SU-DHL-6 (cell line): ENCODE results near the gene WDR59.
"Not testable (repeated sequence)": the region's sequence is repeated elsewhere in the genome, so short reads cannot be mapped to it uniquely, and the experiment has no call there.

Experiments
- H2AFZ ChIP-seq: fragments of 200-600 bp; sonication (generic); 2 replicates; pipeline ENCODE4 v1.6.1; 2014; ENCODE audit warnings: low read depth, mild to moderate bottlenecking, moderate library complexity, mixed read lengths, antibody characterized with exemption, low read length; ENCODE audit not compliant: severe bottlenecking
- H3F3A ChIP-seq: fragments of 200-600 bp; shearing (Covaris generic); 2 replicates; pipeline ENCODE4 v1.6.0; 2016; ENCODE audit warnings: antibody characterized with exemption, mild to moderate bottlenecking; ENCODE audit not compliant: insufficient read depth
- H3K27ac ChIP-seq: fragments of 200-600 bp; sonication (generic); 2 replicates; pipeline ENCODE4 v1.5.1; 2016; ENCODE audit warnings: low read depth, mild to moderate bottlenecking, low read length, moderate library complexity, mixed read lengths
- H3K27me3 ChIP-seq: fragments of 200-600 bp; sonication (generic), shearing (Covaris generic); 2 replicates; pipeline ENCODE4 v1.6.0; 2014; ENCODE audit warnings: mild to moderate bottlenecking, low read length
- H3K36me3 ChIP-seq: fragments of 200-600 bp; sonication (generic); 2 replicates; pipeline ENCODE4 v1.6.1; 2014; ENCODE audit warnings: mild to moderate bottlenecking, low read length, mixed read lengths
- H3K4me2 ChIP-seq: fragments of 300-600, 200-600 bp; shearing (Covaris generic), sonication (generic); 2 replicates; pipeline ENCODE4 v1.6.0; 2014; ENCODE audit warnings: low read length, low read depth, mild to moderate bottlenecking; ENCODE audit not compliant: poor library complexity, severe bottlenecking
- H3K4me3 ChIP-seq: fragments of 200-600 bp; sonication (generic); 2 replicates; pipeline ENCODE4 v1.5.1; 2014; ENCODE audit warnings: antibody characterized with exemption, low read length, mild to moderate bottlenecking, mixed read lengths; ENCODE audit not compliant: insufficient read depth, poor library complexity, severe bottlenecking
- H3K79me2 ChIP-seq: fragments of 200-600 bp; sonication (generic); 2 replicates; pipeline ENCODE4 v1.6.1; 2014; ENCODE audit warnings: mild to moderate bottlenecking, low read length, moderate library complexity; ENCODE audit not compliant: insufficient read depth
- H3K9ac ChIP-seq: fragments of 200-600 bp; sonication (generic); 2 replicates; pipeline ENCODE4 v1.7.0; 2014; ENCODE audit warnings: mild to moderate bottlenecking, low read length
- H3K9me2 ChIP-seq: fragments of 200-600 bp; sonication (generic); replicated peaks from 2 replicates; pipeline ENCODE4 v1.6.1; 2014; ENCODE audit warnings: low read length; ENCODE audit not compliant: insufficient read depth
- H3K9me3 ChIP-seq: fragments of 200-600 bp; sonication (generic); 2 replicates; pipeline ENCODE4 v1.6.1; 2014; ENCODE audit warnings: low read length, mixed read lengths; ENCODE audit not compliant: insufficient read depth
- H4K20me1 ChIP-seq: fragments of 200-600 bp; sonication (generic); 2 replicates; pipeline ENCODE4 v1.6.1; 2014; ENCODE audit warnings: low read depth, mild to moderate bottlenecking, antibody characterized with exemption, low read length, moderate library complexity, mixed read lengths
- EZH2phosphoT487 ChIP-seq: fragments of 200-600 bp; sonication (generic), shearing (Covaris generic); conservative IDR thresholded peaks from 2 replicates; pipeline ENCODE4 v1.6.1; 2018; ENCODE audit warnings: mild to moderate bottlenecking, antibody characterized with exemption, low read length, moderate library complexity, mixed read lengths
- TF ChIP-seq, protein P1 (sequence below): fragments of 200-600 bp; sonication (generic); IDR thresholded peaks from one replicate; pipeline ENCODE4 v1.5.1; 2017; ENCODE audit warnings: antibody characterized with exemption, mild to moderate bottlenecking, low read length, moderate library complexity; ENCODE audit not compliant: insufficient read depth, poor library complexity, severe bottlenecking

Gene WDR59

DNA sequence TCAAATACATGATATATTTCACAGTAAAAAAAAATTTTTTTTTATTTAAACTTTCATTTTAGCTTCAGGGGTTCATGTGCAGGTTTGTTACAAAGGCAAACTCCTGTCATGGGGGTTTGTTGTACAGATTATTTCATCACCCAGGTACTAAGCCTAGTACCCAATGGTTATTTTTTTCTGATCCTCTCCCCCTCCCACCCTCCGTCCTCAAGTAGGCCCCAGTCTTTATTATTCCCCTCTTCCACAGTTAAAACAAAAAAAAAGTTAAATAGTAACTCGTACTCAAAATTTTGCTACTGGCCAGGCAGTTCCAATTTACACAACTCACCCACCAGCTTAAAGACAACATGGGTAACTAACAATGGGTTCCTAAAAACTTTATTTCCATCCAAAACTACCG, 63.9 kb downstream of the WDR59 start:
- Histone ChIP-seq H3F3A (no peaks in the 10 kb centered on the region), H3K9me3 (no peaks in the 10 kb centered on the region), H3K27me3 (no peaks in the 10 kb centered on the region), H3K4me2 (no peak overlapping the region), H3K36me3 (no peaks in the 10 kb centered on the region), H4K20me1 (no peaks in the 10 kb centered on the region), H3K27ac (no peak overlapping the region), H2AFZ (no peak overlapping the region), H3K9ac (no peak overlapping the region), H3K4me3 (no peak overlapping the region), H3K79me2 (no peaks in the 10 kb centered on the region), H3K9me2 (no peaks in the 10 kb centered on the region)
- no peak for TF ChIP-seq EZH2phosphoT487
- TF ChIP-seq, protein P1, sequence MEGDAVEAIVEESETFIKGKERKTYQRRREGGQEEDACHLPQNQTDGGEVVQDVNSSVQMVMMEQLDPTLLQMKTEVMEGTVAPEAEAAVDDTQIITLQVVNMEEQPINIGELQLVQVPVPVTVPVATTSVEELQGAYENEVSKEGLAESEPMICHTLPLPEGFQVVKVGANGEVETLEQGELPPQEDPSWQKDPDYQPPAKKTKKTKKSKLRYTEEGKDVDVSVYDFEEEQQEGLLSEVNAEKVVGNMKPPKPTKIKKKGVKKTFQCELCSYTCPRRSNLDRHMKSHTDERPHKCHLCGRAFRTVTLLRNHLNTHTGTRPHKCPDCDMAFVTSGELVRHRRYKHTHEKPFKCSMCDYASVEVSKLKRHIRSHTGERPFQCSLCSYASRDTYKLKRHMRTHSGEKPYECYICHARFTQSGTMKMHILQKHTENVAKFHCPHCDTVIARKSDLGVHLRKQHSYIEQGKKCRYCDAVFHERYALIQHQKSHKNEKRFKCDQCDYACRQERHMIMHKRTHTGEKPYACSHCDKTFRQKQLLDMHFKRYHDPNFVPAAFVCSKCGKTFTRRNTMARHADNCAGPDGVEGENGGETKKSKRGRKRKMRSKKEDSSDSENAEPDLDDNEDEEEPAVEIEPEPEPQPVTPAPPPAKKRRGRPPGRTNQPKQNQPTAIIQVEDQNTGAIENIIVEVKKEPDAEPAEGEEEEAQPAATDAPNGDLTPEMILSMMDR: no peak

DNA sequence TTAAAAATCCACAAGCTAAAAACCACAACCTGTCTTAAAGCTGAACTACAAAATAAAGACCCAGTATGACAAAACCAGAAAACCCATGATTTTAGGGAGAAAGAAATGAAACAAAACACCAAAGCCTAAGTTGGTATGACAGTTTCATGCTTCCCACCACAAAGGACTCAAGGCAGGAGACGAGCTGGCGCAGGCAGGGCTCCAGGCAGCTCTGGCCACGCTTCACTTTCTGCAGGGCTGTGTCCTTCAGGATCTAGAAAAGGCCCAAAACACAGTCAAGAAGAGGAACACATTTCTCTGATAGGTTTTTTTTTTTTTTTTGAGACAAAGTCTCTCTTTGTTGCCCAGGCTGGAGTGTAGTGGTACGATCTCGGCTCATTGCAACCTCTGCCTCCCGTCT, 75.3 kb downstream of the WDR59 start:
- H3K27ac ChIP-seq: no peak overlapping the region
- no peaks in the 10 kb centered on the region for H3K27me3 ChIP-seq
- TF ChIP-seq, protein P1: no peak
- TF ChIP-seq EZH2phosphoT487: no peak
- H3K9me3 ChIP-seq: peaks cover 12% of the 10 kb centered on the region; the same call in 1 of the 2 replicates
- no peaks in the 10 kb centered on the region for H3F3A ChIP-seq
- no peaks in the 10 kb centered on the region for H3K79me2 ChIP-seq
- H4K20me1 ChIP-seq: no peaks in the 10 kb centered on the region
- H3K9me2 ChIP-seq: no peaks in the 10 kb centered on the region
- H3K36me3 ChIP-seq: peaks cover 33% of the 10 kb centered on the region
- no peak overlapping the region for H3K9ac ChIP-seq
- H3K4me3 ChIP-seq: no peak overlapping the region
- H3K4me2 ChIP-seq: no peak overlapping the region
- no peak overlapping the region for H2AFZ ChIP-seq

DNA sequence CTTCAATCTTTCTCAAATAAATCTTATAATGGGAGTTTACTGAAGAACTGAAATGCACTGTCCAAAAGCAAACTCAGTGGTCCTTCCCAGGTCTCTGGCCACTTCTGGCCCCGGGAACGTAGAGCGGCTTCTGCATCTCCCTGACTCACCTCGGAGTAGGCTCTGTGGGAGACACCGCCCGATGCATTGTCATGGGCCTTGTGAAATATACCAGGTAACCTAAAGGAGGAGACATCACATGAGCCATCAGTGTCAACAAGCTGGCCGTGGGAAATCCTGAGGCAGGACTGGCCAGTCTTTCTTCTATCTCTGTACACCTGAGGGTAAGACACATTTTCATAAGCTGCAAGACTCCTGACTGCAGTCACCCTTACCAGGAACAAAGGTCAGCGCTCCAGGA, 76.2 kb downstream of the WDR59 start:
- H3K4me3 ChIP-seq, H3F3A ChIP-seq, H2AFZ ChIP-seq, H3K27me3 ChIP-seq, H3K27ac ChIP-seq, H4K20me1 ChIP-seq, H3K4me2 ChIP-seq, H3K9me2 ChIP-seq, H3K9ac ChIP-seq, H3K79me2 ChIP-seq: not testable (repeated sequence)
- peaks cover 11% of the 10 kb centered on the region; the same call in 1 of the 2 replicates for H3K9me3 ChIP-seq
- peaks cover 24% of the 10 kb centered on the region for H3K36me3 ChIP-seq

DNA sequence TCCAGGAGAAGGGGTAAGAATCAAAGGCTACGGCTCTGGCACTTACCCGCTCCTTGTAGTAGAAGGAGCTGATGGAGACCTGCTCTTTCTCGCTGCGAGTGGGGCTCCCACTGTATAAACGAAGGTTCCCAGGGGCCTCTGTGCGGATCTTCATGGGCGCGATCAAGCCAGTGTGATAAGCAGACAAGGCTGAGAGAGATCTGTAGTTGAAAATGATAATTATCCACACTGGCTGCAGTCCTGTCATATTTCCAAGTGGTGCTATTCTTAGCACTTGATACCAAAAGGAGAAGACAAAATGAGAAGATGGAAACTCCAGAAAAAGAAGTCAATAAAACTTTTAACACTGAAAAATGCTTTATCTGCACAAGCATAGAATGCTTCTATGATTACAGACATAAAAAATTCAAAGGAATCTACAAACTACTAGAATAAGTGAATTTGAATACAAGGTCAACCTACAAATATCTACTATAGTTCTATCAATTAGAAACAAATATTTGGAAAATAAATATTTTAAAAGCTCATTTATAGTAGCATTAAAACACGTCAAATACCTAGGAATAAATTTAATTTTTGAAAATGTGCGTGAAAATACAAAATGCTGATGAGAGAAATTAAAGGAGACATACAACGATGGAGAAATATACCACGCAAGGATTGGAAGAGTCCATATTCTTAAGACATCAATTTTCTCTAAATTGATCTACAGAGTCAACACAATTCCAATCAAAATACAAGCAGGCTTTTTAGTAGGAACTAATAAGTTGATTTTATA, 80.8 kb downstream of the WDR59 start:
- no peak overlapping the region for H3K4me3 ChIP-seq
- H3K27ac ChIP-seq: no peak overlapping the region
- H3K79me2 ChIP-seq: no peaks in the 10 kb centered on the region
- H3K4me2 ChIP-seq: no peak overlapping the region
- H3K9me3 ChIP-seq: no peaks in the 10 kb centered on the region
- no peaks in the 10 kb centered on the region for H4K20me1 ChIP-seq
- no peak overlapping the region for H3K9ac ChIP-seq
- H3F3A ChIP-seq: no peaks in the 10 kb centered on the region
- no peak for TF ChIP-seq EZH2phosphoT487
- TF ChIP-seq, protein P1: no peak
- no peak overlapping the region for H2AFZ ChIP-seq
- no peaks in the 10 kb centered on the region for H3K9me2 ChIP-seq
- H3K27me3 ChIP-seq: no peaks in the 10 kb centered on the region
- H3K36me3 ChIP-seq: 0 out of 2 replicates have a peak, but pooled peaks cover 5% of the 10 kb centered on the region
